Endodermal cell (in vitro differentiated cells): ENCODE results near the gene TPSAB1. TPM values are rescaled to one million over a fixed set of nuclear protein-coding genes. Genes with fewer than 3 reads are reported as not detected.

Experiments
- DNase-seq: peaks from one replicate; pipeline ENCODE4 v3.0.0-alpha.2; 2017
- H3K27ac ChIP-seq: 2 replicates; pipeline ENCODE4 v1.5.1; 2013; ENCODE audit warnings: mild to moderate bottlenecking, low read depth, low read length, moderate library complexity
- H3K27me3 ChIP-seq: 2 replicates; pipeline ENCODE4 v1.6.1; 2013; ENCODE audit warnings: mild to moderate bottlenecking, low read length, moderate library complexity; ENCODE audit not compliant: insufficient read depth, control insufficient read depth, poor library complexity, severe bottlenecking
- H3K36me3 ChIP-seq: 2 replicates; pipeline ENCODE4 v1.7.0; 2013; ENCODE audit warnings: mild to moderate bottlenecking, low read length, moderate library complexity; ENCODE audit not compliant: control insufficient read depth, insufficient read depth
- H3K4me1 ChIP-seq: one replicate; pipeline ENCODE4 v1.7.0; 2013; ENCODE audit warnings: low read length; ENCODE audit not compliant: control insufficient read depth, insufficient read depth
- H3K4me3 ChIP-seq: 2 replicates; pipeline ENCODE4 v1.5.1; 2013; ENCODE audit warnings: mild to moderate bottlenecking, low read length, moderate library complexity
- H3K9ac ChIP-seq: 2 replicates; pipeline ENCODE4 v1.6.1; 2013; ENCODE audit warnings: mild to moderate bottlenecking, low read length, moderate library complexity; ENCODE audit not compliant: poor library complexity, severe bottlenecking; ENCODE audit errors: extremely low read depth
- H3K9me3 ChIP-seq: 2 replicates; pipeline ENCODE4 v1.6.1; 2013; ENCODE audit warnings: mild to moderate bottlenecking, low read length, moderate library complexity; ENCODE audit not compliant: control insufficient read depth
- H3K27ac Mint-ChIP-seq: 2 replicates; pipeline ENCODE4 v1.8.0; 2020; ENCODE audit warnings: mixed read lengths
- H3K27me3 Mint-ChIP-seq: 2 replicates; pipeline ENCODE4 v1.8.0; 2021; ENCODE audit warnings: mild to moderate bottlenecking, mixed read lengths; ENCODE audit not compliant: insufficient read depth
- H3K36me3 Mint-ChIP-seq: 2 replicates; pipeline ENCODE4 v1.8.0; 2020; ENCODE audit warnings: low read depth, mixed read lengths
- H3K4me1 Mint-ChIP-seq: 2 replicates; pipeline ENCODE4 v1.8.0; 2020; ENCODE audit warnings: mixed read lengths
- H3K4me3 Mint-ChIP-seq: 2 replicates; pipeline ENCODE4 v1.8.0; 2020; ENCODE audit warnings: mild to moderate bottlenecking, moderate library complexity, mixed read lengths
- H3K9me3 Mint-ChIP-seq: 2 replicates; pipeline ENCODE4 v1.8.0; 2020; ENCODE audit warnings: mild to moderate bottlenecking, mixed read lengths
- CTCF ChIP-seq: fragments of 200-600 bp; sonication (generic); conservative IDR thresholded peaks from 2 replicates; pipeline ENCODE4 v1.5.0; 2021; ENCODE audit warnings: antibody characterized with exemption, mild to moderate bottlenecking
- WGBS, 2 experiments: methylation state at CpG; one replicate each; pipeline versions ENCODE4 v1.1.5 to v1.1.7; 2013; ENCODE audit warnings: missing lambda C conversion rate in 2 of 2, mixed read lengths in 1 of 2; ENCODE audit not compliant: insufficient coverage in 1 of 2, insufficient read length in 1 of 2; 5-methylcytosine and 5-hydroxymethylcytosine counted together
- total RNA-seq, 2 donors: library from RNA; stranded (reverse); fragmentation: NEBNext Ultra II Directional in 1 of 2; extraction: Animal tissue kit (Norgen Biotek cat#: 25700) in 1 of 2; gene quantifications; 2 replicates in 1 of 2; 3 replicates in 1 of 2; pipeline ENCODE4 v1.2.1, GENCODE V29; 2021

The TPSAB1 gene
- total RNA-seq, 2 donors from 2014 or later: not detected

- Mint-ChIP-seq H3K4me3 (no peak overlapping the region), H3K27me3 (peaks cover 5% of the 10 kb centered on the region), H3K27ac (no peak overlapping the region), H3K9me3 (no peaks in the 10 kb centered on the region), H3K36me3 (no peaks in the 10 kb centered on the region), H3K4me1 (peaks cover 10% of the 10 kb centered on the region)
- Histone ChIP-seq H3K36me3 (no peaks in the 10 kb centered on the region), H3K27ac (no peak overlapping the region), H3K4me1 (no peaks in the 10 kb centered on the region), H3K27me3 (no peaks in the 10 kb centered on the region), H3K4me3 (no peak overlapping the region), H3K9ac (no peak overlapping the region), H3K9me3 (no peaks in the 10 kb centered on the region)
- WGBS, 2 experiments: 91% methylated on average over 19 to 29 of the region's 29 CpGs
- no peak for DNase-seq
- TF ChIP-seq CTCF: no peak
These were observed 39.6 kb downstream of the TPSAB1 start for GRCh38 chr16:1279945-1280589.

- Mint-ChIP-seq H3K4me1 (peaks cover 10% of the 10 kb centered on the region), H3K9me3 (no peaks in the 10 kb centered on the region), H3K4me3 (no peak overlapping the region), H3K27me3 (peaks cover 1% of the 10 kb centered on the region), H3K36me3 (no peaks in the 10 kb centered on the region), H3K27ac (no peak overlapping the region)
- Histone ChIP-seq H3K9ac (no peak overlapping the region), H3K9me3 (no peaks in the 10 kb centered on the region), H3K4me3 (no peak overlapping the region), H3K27me3 (no peaks in the 10 kb centered on the region), H3K4me1 (no peaks in the 10 kb centered on the region), H3K27ac (no peak overlapping the region), H3K36me3 (no peaks in the 10 kb centered on the region)
- 86 to 87% methylated on average over 5 to 8 of the region's 8 CpGs for WGBS, 2 experiments
- no peak for DNase-seq
- TF ChIP-seq CTCF: no peak
These were observed 40.3 kb downstream of the TPSAB1 start for GRCh38 chr16:1280783-1281182.

GRCh38 chr16:1281517-1281916 lies 41.0 kb downstream of the TPSAB1 start:
- no peaks in the 10 kb centered on the region for H3K27me3 ChIP-seq
- no peaks in the 10 kb centered on the region for H3K9me3 ChIP-seq
- peaks cover 10% of the 10 kb centered on the region for H3K4me1 Mint-ChIP-seq
- H3K4me1 ChIP-seq: no peaks in the 10 kb centered on the region
- H3K36me3 ChIP-seq: no peaks in the 10 kb centered on the region
- DNase-seq: no peak
- no peak overlapping the region for H3K9ac ChIP-seq
- no peaks in the 10 kb centered on the region for H3K36me3 Mint-ChIP-seq
- H3K4me3 Mint-ChIP-seq: no peak overlapping the region
- WGBS, 2 experiments: 86 to 92% methylated on average over 16 of the region's 16 CpGs
- no peak overlapping the region for H3K27ac ChIP-seq
- H3K4me3 ChIP-seq: no peak overlapping the region
- H3K27me3 Mint-ChIP-seq: no peaks in the 10 kb centered on the region
- no peak overlapping the region for H3K27ac Mint-ChIP-seq
- no peaks in the 10 kb centered on the region for H3K9me3 Mint-ChIP-seq
- no peak for TF ChIP-seq CTCF
